GM23248 (cell line): Measurements from ENCODE around the gene DKK3.

Experiments used
- EZH2 ChIP-seq: fragments of 200-600 bp; sonication (generic); IDR thresholded peaks from 2 replicates; pipeline ENCODE4 v1.6.1; 2018; ENCODE audit warnings: antibody characterized with exemption, mild to moderate bottlenecking; ENCODE audit not compliant: insufficient read depth, poor library complexity, severe bottlenecking
- EZH2phosphoT487 ChIP-seq: fragments of 200-600 bp; sonication (generic); IDR thresholded peaks from 2 replicates; pipeline ENCODE4 v1.6.1; 2018; ENCODE audit warnings: antibody characterized with exemption, moderate library complexity, mild to moderate bottlenecking, low read depth; ENCODE audit not compliant: insufficient read depth

- TF ChIP-seq EZH2 (no peak), EZH2phosphoT487 (no peak)
Measured at GRCh38 chr11:12020546-12020945, 12.1 kb upstream of the DKK3 start.
